ENCODE measurements around the gene GPATCH3. TPM values are rescaled to one million over a fixed set of nuclear protein-coding genes. Genes with fewer than 3 reads are reported as not detected.

The GPATCH3 gene
- total and polyA plus RNA-seq, 2 donors (not counting 3 experiments of a cell fraction or from before 2014, with no cell fraction given), result 12.1 to 17.7 TPM

DNA sequence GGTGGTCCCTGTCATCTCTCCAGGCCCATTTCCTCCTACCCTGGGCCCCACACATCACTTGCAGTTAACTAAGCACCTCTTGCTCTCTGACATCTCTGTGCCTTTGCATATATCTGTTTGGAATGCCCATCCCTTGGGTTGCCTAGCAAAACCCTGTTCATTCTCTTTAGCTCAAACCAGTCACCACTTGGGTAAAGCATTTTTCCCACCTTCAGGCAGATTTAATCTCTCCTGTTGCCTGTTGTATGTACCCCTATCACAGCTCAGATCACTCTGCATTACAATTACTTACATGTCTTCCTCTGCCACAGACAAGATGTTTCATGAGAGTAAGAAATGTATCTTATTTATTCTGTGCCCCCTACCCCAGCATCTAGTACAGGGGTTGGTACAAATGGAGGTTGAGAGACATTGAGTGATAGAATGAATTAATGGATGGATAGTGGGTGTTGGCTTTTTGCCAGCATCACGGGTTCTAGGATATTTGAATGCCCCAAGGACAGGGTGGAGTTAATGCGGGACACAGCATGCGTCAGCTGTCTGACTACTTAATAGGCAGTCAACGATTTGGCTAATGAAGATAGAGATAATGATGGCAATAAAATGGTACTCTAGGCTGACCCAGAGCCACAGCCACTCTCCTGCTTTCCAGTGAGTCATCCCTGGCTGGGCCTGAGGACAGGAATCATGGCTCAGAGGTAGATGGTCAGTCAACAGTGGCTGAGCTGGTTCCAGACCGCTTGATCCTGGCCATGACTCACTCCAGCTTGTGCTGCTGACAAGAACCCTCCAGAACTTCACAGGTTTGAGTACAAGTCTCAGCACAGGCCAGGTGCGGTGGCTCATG, 7.0 kb upstream of the GPATCH3 start:
- Histone ChIP-seq H3K79me2 (ENCODE audit: control insufficient read depth, insufficient read depth, low read length) (no peaks in the 10 kb centered on the region), H4K20me1 (replicated peaks; ENCODE audit: control insufficient read depth, extremely low read depth, insufficient read depth, low read length) (no peaks in the 10 kb centered on the region), H3K9ac (replicated peaks; ENCODE audit: extremely low read depth, insufficient read depth, low read length) (no peak overlapping the region), H3K9me1 (replicated peaks; ENCODE audit: control insufficient read depth, extremely low read depth, insufficient read depth, low read length) (no peaks in the 10 kb centered on the region), H2AFZ (ENCODE audit: low read depth, low read length) (no peak overlapping the region), H3K36me3 (ENCODE audit: control insufficient read depth in 2 of 2, extremely low read depth in 1 of 2, insufficient read depth in 2 of 2, low read length in 2 of 2) (no peaks in the 10 kb centered on the region), H3K27me3 (ENCODE audit: control insufficient read depth in 2 of 2, insufficient read depth in 2 of 2, low read length in 2 of 2) (peaks cover 0 to 1% of the 10 kb centered on the region in 2 experiments), H3K4me3 (replicated peaks in 1 of 3; ENCODE audit: insufficient read depth in 1 of 3, low read depth in 1 of 3, low read length in 3 of 3) (no peak overlapping the region), H3K4me2 (ENCODE audit: insufficient read depth, low read length) (no peak overlapping the region), H3K27ac (ENCODE audit: insufficient read depth, low read depth, low read length) (no peak overlapping the region), H3K9me3 (replicated peaks; ENCODE audit: control insufficient read depth, insufficient read depth, low read length) (no peaks in the 10 kb centered on the region), H3K4me1 (ENCODE audit: control insufficient read depth, extremely low read depth, insufficient read depth, low read length) (no peaks in the 10 kb centered on the region)
- POLR2A ChIA-PET, result no interaction called here
- CTCF ChIA-PET, result interaction anchor here (1.7 kb wide), 1 partner anchor 20 kb away, joined by 4 read pairs; no protein-coding TSS in a partner anchor
- dilution Hi-C loops (cut with MboI; ENCODE audit: extremely low pct_ligation_motif_present, low sequenced_read_pairs), result no loop called here
- intact Hi-C loops (cut with micrococcal nuclease), result no loop called here
- no TSS peak for BruUV-seq (replicated peaks)
- DNase-seq (ENCODE audit: low read depth, low spot score) (peak; percentile 53), FAIRE-seq (peak; percentile 91)
- TF ChIP-seq POLR2A (IDR thresholded peaks at IDR 0.05; ENCODE audit: low read depth, low read length) (no peak), EZH2 (IDR thresholded peaks at IDR 0.05; ENCODE audit: borderline replicate concordance, low read depth, low read length, severe bottlenecking) (no peak), POLR2AphosphoS5 (IDR thresholded peaks at IDR 0.05; ENCODE audit: insufficient read depth, low read depth, low read length) (no peak), GATA2 (IDR thresholded peaks at IDR 0.05; ENCODE audit: insufficient read depth, insufficient read length, low read depth, low read length) (no peak), MYC (IDR thresholded peaks at IDR 0.05; ENCODE audit: low read depth, low read length) (no peak), FOS (IDR thresholded peaks at IDR 0.05; ENCODE audit: borderline replicate concordance, insufficient read depth, low read length) (peak; percentile 83), JUN (IDR thresholded peaks at IDR 0.05; ENCODE audit: borderline replicate concordance, insufficient read depth, insufficient read length, low read depth) (peak; percentile 20)
- TF ChIP-seq, protein P1, sequence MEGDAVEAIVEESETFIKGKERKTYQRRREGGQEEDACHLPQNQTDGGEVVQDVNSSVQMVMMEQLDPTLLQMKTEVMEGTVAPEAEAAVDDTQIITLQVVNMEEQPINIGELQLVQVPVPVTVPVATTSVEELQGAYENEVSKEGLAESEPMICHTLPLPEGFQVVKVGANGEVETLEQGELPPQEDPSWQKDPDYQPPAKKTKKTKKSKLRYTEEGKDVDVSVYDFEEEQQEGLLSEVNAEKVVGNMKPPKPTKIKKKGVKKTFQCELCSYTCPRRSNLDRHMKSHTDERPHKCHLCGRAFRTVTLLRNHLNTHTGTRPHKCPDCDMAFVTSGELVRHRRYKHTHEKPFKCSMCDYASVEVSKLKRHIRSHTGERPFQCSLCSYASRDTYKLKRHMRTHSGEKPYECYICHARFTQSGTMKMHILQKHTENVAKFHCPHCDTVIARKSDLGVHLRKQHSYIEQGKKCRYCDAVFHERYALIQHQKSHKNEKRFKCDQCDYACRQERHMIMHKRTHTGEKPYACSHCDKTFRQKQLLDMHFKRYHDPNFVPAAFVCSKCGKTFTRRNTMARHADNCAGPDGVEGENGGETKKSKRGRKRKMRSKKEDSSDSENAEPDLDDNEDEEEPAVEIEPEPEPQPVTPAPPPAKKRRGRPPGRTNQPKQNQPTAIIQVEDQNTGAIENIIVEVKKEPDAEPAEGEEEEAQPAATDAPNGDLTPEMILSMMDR (IDR thresholded peaks at IDR 0.05; ENCODE audit: extremely low read depth in 1 of 2, insufficient read depth in 1 of 2, low read depth in 1 of 2, low read length in 2 of 2), result no peak
- TF ChIP-seq, protein P2, sequence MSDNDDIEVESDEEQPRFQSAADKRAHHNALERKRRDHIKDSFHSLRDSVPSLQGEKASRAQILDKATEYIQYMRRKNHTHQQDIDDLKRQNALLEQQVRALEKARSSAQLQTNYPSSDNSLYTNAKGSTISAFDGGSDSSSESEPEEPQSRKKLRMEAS (IDR thresholded peaks at IDR 0.05; ENCODE audit: insufficient read depth, insufficient read length), result no peak

All from endothelial cell of umbilical vein (primary cell).